ENCODE data around the gene CILP2.

Gene CILP2

GRCh38 chr19:19551853-19552192, 13.8 kb downstream of the CILP2 start:
- Mint-ChIP-seq H3K27ac (no peak overlapping the region), H3K27me3 (ENCODE audit: low read depth) (peaks cover 5% of the 10 kb centered on the region)
- no peak for TF ChIP-seq CTCF (IDR thresholded peaks at IDR 0.05; ENCODE audit: unreplicated experiment in 3 of 3)

GRCh38 chr19:19552798-19553197, 14.7 kb downstream of the CILP2 start:
- H3K4me1 Mint-ChIP-seq = peaks cover 16% of the 10 kb centered on the region
- no peak overlapping the region for H3K4me3 Mint-ChIP-seq
- TF ChIP-seq CTCF (IDR thresholded peaks at IDR 0.05; ENCODE audit: unreplicated experiment in 3 of 3) = peak; percentile 51 to 59 (median 56)
- no peak overlapping the region for H3K27ac Mint-ChIP-seq
- peaks cover 5% of the 10 kb centered on the region for H3K27me3 Mint-ChIP-seq (ENCODE audit: low read depth)
- H3K9me3 Mint-ChIP-seq = no peaks in the 10 kb centered on the region
- H3K36me3 Mint-ChIP-seq (ENCODE audit: low read depth) = no peaks in the 10 kb centered on the region

More at GRCh38 chr19:19551853-19552192, 13.8 kb downstream of the CILP2 start:
- peaks cover 16% of the 10 kb centered on the region for H3K4me1 Mint-ChIP-seq
- no peaks in the 10 kb centered on the region for H3K36me3 Mint-ChIP-seq (ENCODE audit: low read depth)
- H3K4me3 Mint-ChIP-seq = no peak overlapping the region
- no peaks in the 10 kb centered on the region for H3K9me3 Mint-ChIP-seq

GRCh38 chr19:19553670-19554069, 15.6 kb downstream of the CILP2 start:
- peaks cover 5% of the 10 kb centered on the region for H3K27me3 Mint-ChIP-seq (ENCODE audit: low read depth)
- peaks cover 15% of the 10 kb centered on the region for H3K4me1 Mint-ChIP-seq
- H3K4me3 Mint-ChIP-seq = no peak overlapping the region
- H3K27ac Mint-ChIP-seq = no peak overlapping the region
- no peaks in the 10 kb centered on the region for H3K36me3 Mint-ChIP-seq (ENCODE audit: low read depth)
- H3K9me3 Mint-ChIP-seq = no peaks in the 10 kb centered on the region
- TF ChIP-seq CTCF (IDR thresholded peaks at IDR 0.05; ENCODE audit: unreplicated experiment in 3 of 3) = no peak

- H3K4me1 Mint-ChIP-seq = peaks cover 10% of the 10 kb centered on the region
- TF ChIP-seq CTCF (IDR thresholded peaks at IDR 0.05; ENCODE audit: unreplicated experiment in 3 of 3) = peak; percentile 46 to 56 (median 54)
- H3K4me3 Mint-ChIP-seq = no peak overlapping the region
- no peaks in the 10 kb centered on the region for H3K9me3 Mint-ChIP-seq
- H3K27ac Mint-ChIP-seq = no peak overlapping the region
- H3K27me3 Mint-ChIP-seq (ENCODE audit: low read depth) = peaks cover 5% of the 10 kb centered on the region
- no peaks in the 10 kb centered on the region for H3K36me3 Mint-ChIP-seq (ENCODE audit: low read depth)
Observed at GRCh38 chr19:19554074-19555023, 16.3 kb downstream of the CILP2 start.

GRCh38 chr19:19558055-19558454, 20.0 kb downstream of the CILP2 start:
- no peak overlapping the region for H3K4me3 Mint-ChIP-seq
- H3K4me1 Mint-ChIP-seq = no peaks in the 10 kb centered on the region
- H3K27ac Mint-ChIP-seq = no peak overlapping the region
- no peaks in the 10 kb centered on the region for H3K9me3 Mint-ChIP-seq
- peaks cover 14% of the 10 kb centered on the region for H3K36me3 Mint-ChIP-seq (ENCODE audit: low read depth)
- no peak for TF ChIP-seq CTCF (IDR thresholded peaks at IDR 0.05; ENCODE audit: unreplicated experiment in 3 of 3)
- H3K27me3 Mint-ChIP-seq (ENCODE audit: low read depth) = no peaks in the 10 kb centered on the region

GRCh38 chr19:19558636-19559035, 20.6 kb downstream of the CILP2 start:
- H3K27ac Mint-ChIP-seq = no peak overlapping the region
- no peaks in the 10 kb centered on the region for H3K4me1 Mint-ChIP-seq
- H3K4me3 Mint-ChIP-seq = no peak overlapping the region
- TF ChIP-seq CTCF (IDR thresholded peaks at IDR 0.05; ENCODE audit: unreplicated experiment in 3 of 3) = no peak
- H3K9me3 Mint-ChIP-seq = no peaks in the 10 kb centered on the region
- no peaks in the 10 kb centered on the region for H3K27me3 Mint-ChIP-seq (ENCODE audit: low read depth)
- H3K36me3 Mint-ChIP-seq (ENCODE audit: low read depth) = peaks cover 14% of the 10 kb centered on the region
